ENCODE results near the gene UPP2.

The UPP2 gene

DNA sequence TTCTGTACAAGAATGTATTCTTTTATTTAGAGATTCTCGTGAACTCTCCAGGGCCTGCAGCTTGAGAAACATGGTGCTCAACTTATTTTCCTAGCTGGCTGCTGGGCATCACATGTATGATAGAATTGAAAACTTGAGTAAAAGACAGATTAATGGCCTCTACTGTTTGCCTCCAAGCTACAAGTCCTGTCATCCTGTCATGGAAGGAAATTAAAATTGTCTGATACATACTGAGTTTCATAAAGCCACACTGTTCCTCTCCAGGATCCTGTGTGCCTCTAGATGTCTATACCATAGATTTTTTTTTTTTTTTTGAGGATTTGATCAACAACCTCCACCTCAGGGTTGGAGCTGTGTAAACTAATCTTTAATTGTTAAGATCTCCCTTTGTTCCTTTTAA lies 38.5 kb downstream of the UPP2 start:
- DNase-seq (ENCODE audit: low read depth in 3 of 3): no peak

DNA sequence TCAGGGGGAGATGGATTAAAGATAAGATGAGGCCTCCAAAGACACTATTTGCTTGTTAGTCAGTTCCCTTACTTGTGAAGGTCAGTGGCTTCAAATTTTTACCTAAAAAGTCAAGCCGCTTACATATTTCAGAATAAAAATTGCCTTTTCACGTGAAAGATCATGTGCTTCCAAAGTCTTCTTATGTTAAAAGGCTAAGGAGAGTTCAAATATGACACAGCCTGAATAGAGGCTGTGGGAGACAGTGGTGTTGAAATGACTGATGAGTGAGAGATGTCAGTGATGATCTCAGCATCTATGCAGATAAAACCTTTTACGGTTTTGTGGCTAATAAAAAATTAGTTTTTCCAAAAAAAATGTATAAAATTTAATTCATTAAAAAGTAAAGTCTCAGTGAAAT lies 40.5 kb downstream of the UPP2 start:
- no peak for DNase-seq (ENCODE audit: low read depth in 3 of 3)

DNA sequence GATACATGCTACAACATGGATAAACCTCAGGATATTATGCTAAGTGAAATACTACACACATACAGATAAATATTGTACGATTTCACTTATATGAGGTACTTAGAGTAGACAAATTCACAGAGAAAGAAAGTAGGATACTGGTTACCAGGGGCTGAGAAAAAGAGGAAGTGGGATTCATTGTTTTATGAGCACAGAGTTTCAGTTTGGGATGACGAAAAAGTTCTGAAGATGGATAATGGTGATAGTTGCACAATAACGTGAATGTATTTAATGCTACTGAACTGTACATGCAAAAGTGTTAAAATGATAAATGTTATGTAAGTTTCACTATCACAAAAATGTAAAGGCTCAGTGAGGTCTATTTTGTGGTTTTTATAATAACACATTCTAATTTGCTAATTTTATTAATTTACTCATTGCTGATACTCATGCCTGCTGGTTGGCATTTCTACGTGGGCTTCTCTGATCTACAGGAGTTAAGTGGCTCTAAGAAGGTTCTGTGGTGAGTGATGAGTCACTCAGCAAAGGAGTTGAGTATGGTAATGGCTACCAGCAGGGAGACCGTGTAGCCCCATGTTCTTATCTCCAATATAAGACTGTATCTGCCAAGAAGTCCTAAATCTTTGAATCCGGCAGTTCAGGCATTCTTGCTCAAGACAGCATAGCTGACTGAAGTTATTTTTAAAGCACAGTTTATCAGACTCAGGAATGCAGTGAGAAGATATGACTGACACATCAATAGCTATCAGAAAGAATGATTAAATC lies 41.1 kb downstream of the UPP2 start:
- no peak for DNase-seq (ENCODE audit: low read depth in 3 of 3)

DNA sequence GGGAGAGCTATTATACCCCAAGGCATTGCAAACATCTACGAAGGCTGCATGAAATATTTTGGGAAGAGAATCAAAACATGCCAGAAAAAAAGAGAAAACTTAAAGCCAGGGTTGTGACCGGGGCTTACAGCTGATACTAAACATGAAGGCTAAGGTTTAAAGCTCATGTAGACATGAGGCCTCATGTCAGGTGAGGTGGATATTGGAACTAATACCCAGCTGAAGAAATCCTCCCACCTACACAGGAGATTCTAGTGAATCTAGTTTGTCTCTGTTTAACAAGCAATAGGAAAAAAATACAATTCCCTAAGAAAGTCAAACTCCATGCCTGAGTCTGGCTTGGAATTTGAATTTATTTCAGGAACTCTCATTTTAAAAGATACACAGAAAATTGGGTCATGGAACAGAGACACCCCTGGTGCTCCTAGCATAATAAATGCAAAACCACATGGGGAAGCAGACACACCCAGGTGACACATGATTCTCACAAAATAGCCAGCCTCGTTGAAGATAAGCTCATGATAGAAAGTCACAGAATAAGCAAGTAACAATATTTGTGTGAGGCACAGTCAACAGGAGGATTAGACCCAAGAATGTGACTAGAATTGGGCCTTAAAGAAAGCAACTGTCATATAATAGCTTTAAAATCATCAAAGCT lies 42.2 kb downstream of the UPP2 start:
- DNase-seq (ENCODE audit: low read depth in 3 of 3): no peak

DNA sequence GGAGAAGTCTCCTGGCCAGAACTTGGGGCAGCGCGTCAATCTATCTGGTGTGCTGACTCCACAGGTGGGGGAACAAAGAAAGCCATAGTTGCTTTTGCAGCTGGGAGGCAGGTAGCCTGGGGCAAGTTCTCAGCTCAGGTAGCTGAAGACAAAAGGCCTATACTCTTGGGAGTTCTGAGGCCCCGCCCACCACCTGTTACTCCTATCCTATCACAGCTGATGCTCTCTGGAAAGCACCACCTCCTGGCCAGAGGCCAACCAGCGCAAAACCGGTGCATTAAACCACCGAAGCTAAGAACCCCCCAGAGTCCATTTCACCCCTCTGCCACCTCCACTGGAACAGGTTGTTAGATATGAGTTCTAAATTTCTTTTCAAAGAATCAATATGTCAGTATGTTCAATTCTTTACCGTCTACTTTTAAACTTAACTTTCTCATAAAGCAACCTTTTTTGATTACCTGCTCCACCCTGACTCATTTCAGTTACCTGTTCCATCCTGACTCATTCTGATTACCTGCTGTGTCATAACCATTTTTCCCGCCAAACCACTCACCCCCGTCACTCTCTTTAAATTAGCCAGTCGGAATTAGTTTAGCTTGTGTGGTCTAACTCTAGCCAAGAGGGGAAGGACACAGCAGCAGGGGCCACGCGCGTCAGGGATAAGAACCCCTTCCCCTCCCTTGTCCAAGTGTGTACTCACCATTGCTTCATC lies 43.4 kb downstream of the UPP2 start:
- no peak for DNase-seq (ENCODE audit: low read depth in 3 of 3)

DNA sequence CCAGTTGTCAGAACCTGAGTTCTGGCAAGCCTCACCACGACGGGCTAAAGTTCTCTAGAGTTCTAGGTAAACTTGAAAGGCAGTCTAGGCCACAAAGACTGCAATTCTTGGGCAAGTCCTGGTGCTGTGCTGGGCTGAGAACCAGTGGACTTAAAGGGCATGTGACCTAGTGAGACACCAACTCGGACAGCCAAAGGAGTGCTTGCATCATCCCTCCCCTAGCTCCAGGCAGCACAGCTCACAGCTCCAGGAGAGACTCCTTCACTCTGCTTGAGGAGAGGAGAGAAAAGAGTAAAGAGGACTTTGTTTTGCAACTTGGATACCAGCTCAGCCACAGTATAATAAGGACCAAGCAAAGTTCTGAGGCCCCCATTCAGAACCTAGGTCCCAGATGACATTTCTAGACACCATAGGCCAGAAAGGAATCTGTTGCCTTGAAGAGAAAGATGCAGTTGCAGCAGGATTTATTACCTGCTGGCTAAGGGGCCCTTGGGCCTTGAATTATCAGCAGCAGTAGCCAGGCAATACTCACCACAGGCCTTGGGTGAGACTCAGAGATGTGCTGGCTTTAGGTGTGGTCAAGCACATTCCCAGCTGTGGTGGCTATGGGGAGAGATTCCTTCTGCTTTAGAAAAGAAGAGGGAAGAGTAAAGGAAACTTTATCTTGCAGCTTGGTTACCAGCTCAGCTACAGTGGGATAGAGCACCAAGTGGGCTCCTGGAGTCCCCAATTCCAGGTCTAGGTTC lies 51.8 kb downstream of the UPP2 start:
- DNase-seq (ENCODE audit: low read depth in 3 of 3): no peak

DNA sequence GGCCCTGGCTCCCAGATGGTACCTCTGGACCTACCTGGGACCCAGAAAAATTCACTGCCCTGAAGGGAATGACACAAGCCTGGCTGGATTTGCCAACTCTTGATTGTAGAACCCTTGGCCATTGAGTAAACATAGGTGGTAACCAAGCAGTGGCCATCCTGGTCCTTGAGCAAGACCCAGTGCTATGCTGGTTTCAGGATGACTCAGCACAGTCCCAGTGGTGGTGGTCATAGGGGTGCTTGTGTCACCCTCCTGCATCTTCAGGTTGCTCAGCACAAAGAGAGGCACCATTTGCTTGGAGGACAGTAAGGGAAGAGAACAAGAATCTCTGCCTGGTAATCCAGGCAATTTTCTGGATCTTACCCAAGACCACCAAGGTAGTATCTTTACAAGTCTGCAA lies 52.9 kb downstream of the UPP2 start:
- no peak for DNase-seq (ENCODE audit: low read depth in 3 of 3)

DNA sequence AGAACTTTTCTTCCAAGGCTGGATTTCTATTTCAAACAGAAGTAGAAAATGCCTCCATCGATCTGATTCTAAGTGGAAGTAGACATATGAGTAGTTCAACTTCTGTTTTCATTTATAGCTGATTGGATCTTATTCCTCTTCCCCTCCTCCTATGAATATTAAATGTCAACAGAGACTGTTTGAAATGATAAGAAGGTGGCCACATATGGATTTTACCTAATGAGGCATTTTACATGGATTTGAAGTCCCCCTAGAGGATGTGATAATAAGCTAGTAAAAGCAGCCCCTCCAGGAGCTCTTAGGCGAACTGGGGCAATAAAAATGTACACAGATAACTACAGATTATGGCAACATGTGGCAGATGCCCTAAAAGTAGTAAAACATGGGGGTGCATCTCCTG lies 71.0 kb downstream of the UPP2 start:
- no peak for DNase-seq (ENCODE audit: low read depth in 3 of 3)

DNA sequence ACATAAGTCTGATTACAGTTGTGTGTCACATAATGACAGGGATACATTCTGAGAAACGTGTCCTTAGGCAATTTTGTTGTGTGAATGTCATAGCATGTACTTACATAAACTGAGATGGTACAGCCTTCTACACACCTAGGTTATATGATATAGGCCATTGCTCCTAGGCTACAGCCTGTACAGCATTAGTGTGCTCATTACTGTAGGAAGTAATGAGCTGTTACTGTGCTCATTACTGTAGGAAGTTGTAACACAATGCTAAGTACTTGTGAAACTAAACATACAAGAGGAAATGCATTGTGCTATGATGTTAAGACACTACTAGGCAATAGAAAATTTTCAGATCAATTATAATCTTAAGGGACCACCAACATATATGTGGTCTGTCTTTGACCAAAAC lies 72.8 kb downstream of the UPP2 start:
- DNase-seq (ENCODE audit: low read depth in 3 of 3): no peak

DNA sequence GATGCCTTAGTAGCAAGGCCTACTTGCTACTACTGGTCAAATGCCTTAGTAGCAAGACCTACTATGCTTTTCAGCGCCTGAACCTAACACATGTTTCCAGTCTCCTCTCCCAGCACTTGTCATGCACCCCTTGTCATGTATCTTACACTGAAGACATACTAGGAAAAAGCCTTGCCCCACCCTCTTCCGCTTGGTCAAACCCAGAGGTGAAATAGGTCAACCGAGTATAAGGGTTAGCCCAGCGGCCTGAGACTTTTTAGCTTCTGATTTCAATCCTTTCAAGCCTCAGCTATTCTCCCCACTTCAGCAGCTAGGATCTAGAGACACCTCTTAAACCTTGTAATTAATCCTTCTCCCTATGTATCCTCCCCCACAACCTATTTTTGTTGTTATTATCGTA lies 73.3 kb downstream of the UPP2 start:
- no peak for DNase-seq (ENCODE audit: low read depth in 3 of 3)

DNA sequence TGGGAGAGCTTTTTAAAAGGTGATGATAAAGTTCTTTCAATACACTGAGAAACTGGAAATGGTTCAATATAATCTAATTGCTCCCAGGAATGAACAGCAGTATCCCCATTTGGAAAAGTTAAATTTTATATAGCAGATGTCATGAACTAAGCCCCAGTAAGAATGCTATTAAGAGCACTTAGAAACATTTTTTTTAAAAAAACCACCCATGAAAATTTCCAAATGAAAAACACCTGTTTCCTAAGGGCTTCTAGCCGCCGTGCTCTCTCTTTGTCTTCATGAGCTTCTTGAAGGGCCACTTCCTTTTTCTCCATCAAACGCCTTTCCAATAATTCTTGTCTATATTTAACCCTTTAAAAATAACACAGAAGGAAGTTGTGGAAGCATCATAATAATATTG lies 77.0 kb downstream of the UPP2 start:
- DNase-seq (ENCODE audit: low read depth in 3 of 3): no peak

DNA sequence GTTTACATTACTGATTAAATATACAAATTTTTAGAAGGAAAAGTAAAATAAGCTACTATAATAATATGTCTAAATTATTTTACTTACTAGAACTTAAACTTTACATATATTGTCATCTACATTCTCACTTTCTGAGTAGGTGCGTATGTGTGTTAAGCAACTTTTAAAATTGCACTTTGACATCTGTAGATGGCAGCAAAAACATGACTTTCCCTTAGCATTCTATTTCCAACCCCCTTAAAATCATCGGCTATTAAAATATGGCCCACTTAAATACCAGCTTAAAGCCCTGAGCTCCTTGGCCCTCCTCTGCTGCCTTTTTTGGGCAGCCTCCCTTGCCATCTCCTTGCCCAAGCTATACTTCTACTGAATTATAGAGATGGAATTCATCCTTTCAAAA lies 78.0 kb downstream of the UPP2 start:
- no peak for DNase-seq (ENCODE audit: low read depth in 3 of 3)

DNA sequence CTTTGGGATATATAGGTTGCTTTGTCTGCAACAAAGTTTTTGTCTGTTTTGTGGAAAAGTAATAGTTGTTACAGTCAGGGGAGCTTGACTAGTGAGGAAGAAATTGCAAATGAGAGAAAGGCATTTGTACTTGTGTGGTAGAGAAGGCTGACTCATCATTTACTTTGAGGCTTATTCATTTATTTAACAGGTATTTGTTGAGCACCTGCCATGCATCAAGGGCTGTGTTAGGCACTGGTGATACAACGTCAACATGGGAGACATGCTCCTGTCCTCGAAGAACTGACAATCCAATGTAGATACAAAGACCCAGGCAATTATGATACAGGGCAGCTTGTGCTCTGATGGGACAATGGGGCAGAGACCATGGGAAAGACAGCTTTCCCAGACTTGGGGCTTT lies 79.5 kb downstream of the UPP2 start:
- no peak for DNase-seq (ENCODE audit: low read depth in 3 of 3)

DNA sequence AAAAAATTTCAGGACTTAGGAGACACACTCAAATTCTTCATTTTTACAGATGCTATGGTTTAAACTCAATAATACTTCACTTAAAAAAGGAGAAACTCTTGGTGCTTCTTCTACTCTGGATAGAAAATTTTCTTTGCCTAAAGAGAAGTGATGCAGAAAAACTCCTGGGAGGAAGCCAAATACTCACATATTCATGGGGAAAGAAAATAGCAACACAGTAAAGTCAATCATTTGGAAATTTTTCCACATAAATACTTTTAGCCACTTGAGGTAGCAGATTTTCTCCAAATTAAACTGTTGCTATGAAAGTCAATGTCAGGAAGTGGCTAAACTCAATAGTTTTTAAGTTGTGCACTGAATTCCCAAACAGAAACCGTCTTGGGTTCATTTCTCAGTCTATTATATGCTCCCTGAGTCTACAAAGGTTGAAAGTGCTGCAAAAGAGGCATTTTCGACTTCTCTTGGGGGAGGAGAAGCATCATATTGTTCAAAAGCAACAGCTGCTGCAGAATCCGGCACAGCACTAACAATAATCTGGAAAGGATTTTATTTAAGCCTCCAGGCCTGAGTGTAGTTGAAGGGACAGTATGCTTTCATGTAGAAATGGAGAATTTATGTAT lies 81.1 kb downstream of the UPP2 start:
- no peak for DNase-seq (ENCODE audit: low read depth in 3 of 3)

DNA sequence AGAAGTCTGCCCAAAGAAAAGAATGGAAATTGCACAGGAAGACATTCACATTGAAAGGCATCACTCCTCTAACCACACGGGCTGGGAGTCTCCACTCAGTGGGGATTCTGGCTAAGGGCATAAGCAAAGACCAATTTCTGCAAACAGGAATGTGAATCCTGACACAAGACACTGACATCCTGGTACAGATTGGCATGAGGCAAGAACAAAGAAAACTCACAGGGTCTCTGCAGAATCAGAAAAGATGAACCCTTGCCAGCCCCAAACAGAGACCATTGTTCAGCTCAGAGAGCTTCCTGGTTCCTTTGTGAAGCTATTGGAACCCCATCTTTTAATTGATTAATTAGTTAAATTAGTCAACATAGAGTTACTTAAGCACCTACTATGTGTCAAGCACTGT lies 82.3 kb downstream of the UPP2 start:
- DNase-seq (ENCODE audit: low read depth in 3 of 3): no peak

DNA sequence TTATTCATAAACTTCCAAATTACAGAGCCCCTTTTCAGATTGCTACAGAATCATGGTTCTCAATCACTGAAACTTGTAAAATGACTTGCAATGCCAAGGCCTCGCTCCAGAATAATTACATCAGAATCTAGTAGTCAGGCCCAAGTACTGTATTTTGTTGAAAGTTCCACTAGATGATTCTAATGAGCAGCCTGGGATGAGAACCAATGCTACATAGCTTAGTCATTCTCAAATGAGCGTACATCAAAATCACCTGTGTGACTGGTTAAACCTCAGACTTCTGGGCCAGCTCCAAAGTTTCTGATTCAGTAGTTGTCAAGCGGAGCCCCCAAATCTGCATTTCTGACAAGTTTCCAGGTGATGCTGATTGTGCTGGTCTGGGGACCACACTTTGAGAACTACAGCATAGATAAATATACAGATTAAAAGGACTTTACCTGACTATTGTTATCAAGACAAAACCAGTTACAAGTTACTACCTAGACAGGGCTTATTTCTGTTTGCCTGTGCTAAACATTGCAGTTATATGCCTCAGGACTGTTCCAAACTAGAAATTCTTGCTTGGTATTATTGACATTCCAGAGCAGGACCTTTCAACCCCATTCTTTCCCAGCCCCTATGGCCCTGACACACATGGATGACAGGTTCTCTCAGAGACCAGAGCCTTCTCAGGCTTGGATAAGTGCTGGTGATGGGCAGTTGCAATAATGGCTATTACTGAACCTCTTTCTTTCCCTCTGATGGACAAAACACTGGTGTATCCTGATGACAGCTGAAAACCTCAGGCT lies 83.1 kb downstream of the UPP2 start:
- DNase-seq (ENCODE audit: low read depth in 3 of 3): no peak
